A673 (cell line): ENCODE measurements around the gene POTEI. TPM values are rescaled to one million over a fixed set of nuclear protein-coding genes. Genes with fewer than 3 reads are reported as not detected.
"Not testable (repeated sequence)": the region's sequence is repeated elsewhere in the genome, so short reads cannot be mapped to it uniquely, and the experiment has no call there.

Experiments used
- BruUV-seq: library from RNA; stranded (reverse); fragments of 400-500 nt; replicated peaks from 2 replicates; lab custom pipeline; 2021; lab: Mats Ljungman, UMichigan
- CTCF ChIA-PET: fragments of 300-600 bp; sonication (Branson Sonifier 250); formaldehyde crosslinking; loops from one replicate; lab custom pipeline; 2022; ENCODE audit warnings: antibody characterized with exemption; lab: Charles Lee
- POLR2A ChIA-PET: fragments of 300-600 bp; sonication (Branson Sonifier 250); formaldehyde crosslinking; loops from one replicate; lab custom pipeline; 2022; ENCODE audit warnings: antibody characterized with exemption; ENCODE audit not compliant: low non-redundant PET; lab: Charles Lee
- DNase-seq: peaks from one replicate; pipeline ENCODE4 v3.0.0-alpha.2; 2015; ENCODE audit warnings: low spot score
- H3K27ac ChIP-seq: fragments of 200-600 bp; sonication (generic); 2 replicates; pipeline ENCODE4 v1.5.1; 2016; ENCODE audit warnings: mixed run types, low read depth, mild to moderate bottlenecking, mixed read lengths, antibody characterized with exemption, low read length; ENCODE audit not compliant: poor library complexity, severe bottlenecking
- H3K27me3 ChIP-seq: fragments of 200-600 bp; sonication (generic); replicated peaks from 2 replicates; pipeline ENCODE4 v1.6.1; 2017; ENCODE audit warnings: mixed run types, low read depth, mild to moderate bottlenecking, mixed read lengths, antibody characterized with exemption, low read length; ENCODE audit not compliant: insufficient read depth, poor library complexity
- H3K36me3 ChIP-seq: fragments of 200-600 bp; sonication (generic); 2 replicates; pipeline ENCODE4 v1.6.1; 2016; ENCODE audit warnings: mixed run types, mild to moderate bottlenecking, mixed read lengths, antibody characterized with exemption, low read length; ENCODE audit not compliant: insufficient read depth, poor library complexity, severe bottlenecking
- H3K4me1 ChIP-seq: fragments of 200-600 bp; sonication (generic); 2 replicates; pipeline ENCODE4 v1.6.1; 2017; ENCODE audit warnings: mixed run types, mild to moderate bottlenecking, mixed read lengths, antibody characterized with exemption, low read length; ENCODE audit not compliant: insufficient read depth, poor library complexity, severe bottlenecking
- H3K4me3 ChIP-seq: fragments of 200-600 bp; sonication (generic); 2 replicates; pipeline ENCODE4 v1.5.1; 2016; ENCODE audit warnings: low read depth, mixed run types, mild to moderate bottlenecking, mixed read lengths, low read length; ENCODE audit not compliant: poor library complexity, severe bottlenecking
- H3K9me3 ChIP-seq: fragments of 200-600 bp; sonication (generic); 2 replicates; pipeline ENCODE4 v1.6.1; 2016; ENCODE audit warnings: mixed run types, low read depth, mild to moderate bottlenecking, mixed read lengths, antibody characterized with exemption, low read length; ENCODE audit not compliant: poor library complexity, severe bottlenecking
- intact Hi-C: fragments of 100-400 bp; cut with micrococcal nuclease; formaldehyde crosslinking; loops from one replicate; pipeline ENCODE4 v1.10.0; 2022; ENCODE audit not compliant: unreplicated experiment
- total RNA-seq: library from RNA; stranded (reverse); gene quantifications from 2 replicates; pipeline ENCODE4 v1.2.3, GENCODE V29; 2021

The POTEI gene
- total RNA-seq, 1 experiment from 2014 or later, result not detected

GRCh38 chr2:130522390-130522789 is 13.3 kb upstream of the POTEI start:
- POLR2A ChIA-PET, H3K36me3 ChIP-seq, H3K27ac ChIP-seq, BruUV-seq, H3K4me3 ChIP-seq, intact Hi-C loops, H3K27me3 ChIP-seq, H3K4me1 ChIP-seq, DNase-seq, CTCF ChIA-PET, H3K9me3 ChIP-seq: not testable (repeated sequence)

- DNase-seq, H3K9me3 ChIP-seq, H3K27me3 ChIP-seq, H3K4me1 ChIP-seq, BruUV-seq, CTCF ChIA-PET, H3K27ac ChIP-seq, intact Hi-C loops, H3K36me3 ChIP-seq, H3K4me3 ChIP-seq, POLR2A ChIA-PET: not testable (repeated sequence)
Measured at GRCh38 chr2:130520992-130521391, 11.9 kb upstream of the POTEI start, which contains the start of gene CFC1B. Gene CFC1B (plus strand): TSS chr2:130521222. CDS start chr2:130521485, 263 bp downstream.

GRCh38 chr2:130518516-130519106 is 9.5 kb upstream of the POTEI start:
- H3K4me3 ChIP-seq, H3K4me1 ChIP-seq, BruUV-seq, H3K36me3 ChIP-seq, H3K9me3 ChIP-seq, CTCF ChIA-PET, intact Hi-C loops, DNase-seq, H3K27ac ChIP-seq, H3K27me3 ChIP-seq, POLR2A ChIA-PET: not testable (repeated sequence)

GRCh38 chr2:130511747-130512451 is 2.8 kb upstream of the POTEI start:
- H3K27ac ChIP-seq, POLR2A ChIA-PET, BruUV-seq, H3K27me3 ChIP-seq, CTCF ChIA-PET, DNase-seq, H3K9me3 ChIP-seq, H3K4me1 ChIP-seq, H3K36me3 ChIP-seq, H3K4me3 ChIP-seq, intact Hi-C loops: not testable (repeated sequence)

- DNase-seq, H3K4me3 ChIP-seq, intact Hi-C loops: not testable (repeated sequence)
Measured at GRCh38 chr2:130510807-130511746, 1.9 kb upstream of the POTEI start.

GRCh38 chr2:130491073-130491472 is 18.1 kb downstream of the POTEI start:
- H3K27ac ChIP-seq, BruUV-seq, DNase-seq, POLR2A ChIA-PET, intact Hi-C loops, H3K27me3 ChIP-seq, H3K4me1 ChIP-seq, H3K36me3 ChIP-seq, H3K4me3 ChIP-seq, CTCF ChIA-PET, H3K9me3 ChIP-seq: not testable (repeated sequence)

More at GRCh38 chr2:130510807-130511746, 1.9 kb upstream of the POTEI start:
- H3K27ac ChIP-seq, CTCF ChIA-PET, H3K4me1 ChIP-seq, BruUV-seq, POLR2A ChIA-PET, H3K36me3 ChIP-seq, H3K9me3 ChIP-seq, H3K27me3 ChIP-seq: not testable (repeated sequence)

GRCh38 chr2:130455413-130455812 is 53.7 kb downstream of the POTEI start:
- intact Hi-C loops, POLR2A ChIA-PET, H3K4me3 ChIP-seq, H3K27me3 ChIP-seq, H3K36me3 ChIP-seq, H3K9me3 ChIP-seq, BruUV-seq, DNase-seq, CTCF ChIA-PET, H3K4me1 ChIP-seq, H3K27ac ChIP-seq: not testable (repeated sequence)
